Upper lobe of left lung (tissue), 4 donors: Measurements from ENCODE around the gene PPP6C.

Experiments
- EP300 ChIP-seq, 4 donors: sonication (generic); formaldehyde crosslinking; IDR thresholded peaks; one replicate each; pipeline ENCODE4 v1.5.1; 2017; ENCODE audit warnings: antibody characterized with exemption in 4 of 4, control low read depth in 2 of 4
- POLR2A ChIP-seq, 4 donors: fragments of 450-650 bp; IDR thresholded peaks; one replicate each; pipeline ENCODE4 v1.5.1; 2016 to 2017; ENCODE audit warnings: antibody characterized with exemption in 4 of 4, mild to moderate bottlenecking in 2 of 4
- POLR2AphosphoS5 ChIP-seq, 2 donors: sonication (generic); formaldehyde crosslinking; IDR thresholded peaks; one replicate each; pipeline ENCODE4 v1.5.1; 2017; ENCODE audit warnings: antibody characterized with exemption in 2 of 2
- TF ChIP-seq, protein P1 (sequence below), 6 experiments: fragments of 450-650 bp in 4 of 6; fragments of 200-600 bp in 2 of 6; sonication (generic) in 2 of 6; IDR thresholded peaks; one replicate each; pipeline ENCODE4 v1.5.1; 2016 to 2019; ENCODE audit warnings: antibody characterized with exemption in 6 of 6

GRCh38 chr9:125200216-125201047, 10.8 kb upstream of the PPP6C start, which contains the start of gene RABEPK:
- TF ChIP-seq EP300 (IDR thresholded peaks at IDR 0.05) = peak in 1 of 4 donors; percentile 12
- TF ChIP-seq, protein P1, sequence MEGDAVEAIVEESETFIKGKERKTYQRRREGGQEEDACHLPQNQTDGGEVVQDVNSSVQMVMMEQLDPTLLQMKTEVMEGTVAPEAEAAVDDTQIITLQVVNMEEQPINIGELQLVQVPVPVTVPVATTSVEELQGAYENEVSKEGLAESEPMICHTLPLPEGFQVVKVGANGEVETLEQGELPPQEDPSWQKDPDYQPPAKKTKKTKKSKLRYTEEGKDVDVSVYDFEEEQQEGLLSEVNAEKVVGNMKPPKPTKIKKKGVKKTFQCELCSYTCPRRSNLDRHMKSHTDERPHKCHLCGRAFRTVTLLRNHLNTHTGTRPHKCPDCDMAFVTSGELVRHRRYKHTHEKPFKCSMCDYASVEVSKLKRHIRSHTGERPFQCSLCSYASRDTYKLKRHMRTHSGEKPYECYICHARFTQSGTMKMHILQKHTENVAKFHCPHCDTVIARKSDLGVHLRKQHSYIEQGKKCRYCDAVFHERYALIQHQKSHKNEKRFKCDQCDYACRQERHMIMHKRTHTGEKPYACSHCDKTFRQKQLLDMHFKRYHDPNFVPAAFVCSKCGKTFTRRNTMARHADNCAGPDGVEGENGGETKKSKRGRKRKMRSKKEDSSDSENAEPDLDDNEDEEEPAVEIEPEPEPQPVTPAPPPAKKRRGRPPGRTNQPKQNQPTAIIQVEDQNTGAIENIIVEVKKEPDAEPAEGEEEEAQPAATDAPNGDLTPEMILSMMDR (IDR thresholded peaks at IDR 0.05) = peak in 1 of 6 experiments; percentile 8
- TF ChIP-seq POLR2A (IDR thresholded peaks at IDR 0.05) = peak; percentile 52 to 88 (median 75)
- peak; percentile 89 to 91 for TF ChIP-seq POLR2AphosphoS5 (IDR thresholded peaks at IDR 0.05)
